GM21528 (cell line): ENCODE results near the gene NMD3.

Source experiments
- ATAC-seq: cut with Tn5 transposase; IDR thresholded peaks from one replicate; pipeline ENCODE4 v1.9.1; 2021; ENCODE audit warnings: mild to moderate bottlenecking, moderate library complexity; ENCODE audit not compliant: unreplicated experiment, low FRiP score

Gene NMD3

GRCh38 chr3:161224786-161225185, 3.7 kb downstream of the NMD3 start:
- ATAC-seq, result no peak

GRCh38 chr3:161230621-161231171, 9.6 kb downstream of the NMD3 start:
- ATAC-seq, result no peak

GRCh38 chr3:161231861-161232260, 10.8 kb downstream of the NMD3 start:
- no peak for ATAC-seq

GRCh38 chr3:161233557-161233956, 12.4 kb downstream of the NMD3 start:
- ATAC-seq, result no peak

GRCh38 chr3:161236240-161236639, 15.1 kb downstream of the NMD3 start:
- ATAC-seq, result no peak

GRCh38 chr3:161239700-161240099, 18.6 kb downstream of the NMD3 start:
- ATAC-seq, result no peak

- no peak for ATAC-seq
These were observed 23.4 kb downstream of the NMD3 start for GRCh38 chr3:161244538-161244937.

GRCh38 chr3:161247049-161247448, 25.9 kb downstream of the NMD3 start:
- no peak for ATAC-seq

- no peak for ATAC-seq
These were observed 29.0 kb downstream of the NMD3 start for GRCh38 chr3:161250116-161250515.

GRCh38 chr3:161251716-161252115, 30.6 kb downstream of the NMD3 start:
- ATAC-seq, result no peak

GRCh38 chr3:161252143-161252542, 31.0 kb downstream of the NMD3 start:
- ATAC-seq, result no peak

GRCh38 chr3:161253711-161254110, 32.6 kb downstream of the NMD3 start:
- ATAC-seq, result no peak

GRCh38 chr3:161254861-161255260, 33.8 kb downstream of the NMD3 start:
- ATAC-seq, result no peak

- no peak for ATAC-seq
These were observed 41.9 kb downstream of the NMD3 start for GRCh38 chr3:161263057-161263456.

- ATAC-seq, result no peak
These were observed 43.7 kb downstream of the NMD3 start for GRCh38 chr3:161264852-161265251.

GRCh38 chr3:161265916-161266571, 44.9 kb downstream of the NMD3 start:
- ATAC-seq, result no peak

GRCh38 chr3:161266731-161267150, 45.6 kb downstream of the NMD3 start:
- ATAC-seq, result no peak

GRCh38 chr3:161267646-161268045, 46.5 kb downstream of the NMD3 start:
- no peak for ATAC-seq

- no peak for ATAC-seq
These were observed 47.5 kb downstream of the NMD3 start for GRCh38 chr3:161268601-161269000.

GRCh38 chr3:161270991-161271390, 49.9 kb downstream of the NMD3 start:
- ATAC-seq, result no peak

- ATAC-seq, result no peak
These were observed 50.5 kb downstream of the NMD3 start for GRCh38 chr3:161271646-161272045.

- no peak for ATAC-seq
These were observed 51.4 kb downstream of the NMD3 start for GRCh38 chr3:161272524-161272923.
